ENCODE measurements around the gene MRPL24.
A peak's percentile ranks its signal among the peaks of the same experiment; 100 is the strongest.

Gene MRPL24

DNA sequence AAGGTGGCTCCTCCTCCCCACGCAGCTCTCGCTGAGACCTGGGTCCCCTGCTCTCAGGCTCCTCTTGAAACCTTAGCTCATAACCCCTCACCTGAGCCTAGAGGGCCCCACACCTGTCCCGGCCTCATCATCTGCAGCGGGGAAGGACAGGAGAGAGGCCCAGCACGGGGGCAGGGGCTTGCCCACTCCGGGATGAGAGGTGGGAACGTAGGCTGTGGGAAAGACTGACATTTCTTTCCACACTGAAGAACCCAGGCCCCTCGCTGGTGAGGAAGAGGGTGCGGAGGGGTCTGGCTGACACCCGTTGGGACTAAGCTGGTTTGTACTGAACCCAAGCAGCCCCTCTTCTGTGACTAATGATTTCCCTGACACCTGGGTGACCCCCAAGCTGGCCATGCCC, 49.7 kb downstream of the MRPL24 start:
- DNase-seq: no peak

GRCh38 chr1:156690675-156691036, 50.2 kb downstream of the MRPL24 start:
- no peak for DNase-seq

- no peak for DNase-seq
These were observed 50.8 kb downstream of the MRPL24 start for GRCh38 chr1:156689953-156690674.

GRCh38 chr1:156689035-156689952, 51.6 kb downstream of the MRPL24 start:
- peak; percentile 84 for DNase-seq
